ENCODE data around the gene MYL12A. TPM values are rescaled to one million over a fixed set of nuclear protein-coding genes. Genes with fewer than 3 reads are reported as not detected.

The MYL12A gene
- total and polyA plus RNA-seq, 2 of the 8 experiments (the other 6 are each of a cell fraction or from before 2014, with no cell fraction given): 188 to 247 TPM

- no peak overlapping the region for H4K5ac ChIP-seq (ENCODE audit: insufficient read length, low read depth, low read length)
- no peak overlapping the region for H4K91ac ChIP-seq (replicated peaks; ENCODE audit: insufficient read length, low read length)
- no peak overlapping the region for H2BK20ac ChIP-seq (ENCODE audit: low read length)
- H3K27me3 ChIP-seq (replicated peaks in 1 of 4; ENCODE audit: control insufficient read depth in 3 of 4, extremely low read depth in 1 of 4, insufficient read depth in 3 of 4, low read length in 3 of 4): no peaks in the 10 kb centered on the region
- no peak overlapping the region for H3K4ac ChIP-seq (replicated peaks; ENCODE audit: insufficient read length, low read depth, low read length)
- no peak overlapping the region for H3K4me2 ChIP-seq (ENCODE audit: insufficient read depth in 1 of 2, low read depth in 2 of 2, low read length in 2 of 2)
- no peak overlapping the region for H3K56ac ChIP-seq (replicated peaks; ENCODE audit: insufficient read length, low read depth, low read length)
- no peak overlapping the region for H3K18ac ChIP-seq (ENCODE audit: extremely low read depth, low read length)
- no peak overlapping the region for H2BK12ac ChIP-seq (ENCODE audit: low read depth, low read length)
- no peak for TF ChIP-seq JUN (IDR thresholded peaks at IDR 0.05; ENCODE audit: low read depth, low read length)
- no peak for TF ChIP-seq POU5F1 (IDR thresholded peaks at IDR 0.05; ENCODE audit: low read depth, low read length)
- TF ChIP-seq SAP30 (IDR thresholded peaks at IDR 0.05; ENCODE audit: insufficient read depth, insufficient replicate concordance, low read length): no peak
- no peak for TF ChIP-seq CTCF (IDR thresholded peaks at IDR 0.05; ENCODE audit: control extremely low read depth in 1 of 3, insufficient read depth in 1 of 3, low read depth in 1 of 3, low read length in 3 of 3)
- TF ChIP-seq CREB1 (IDR thresholded peaks at IDR 0.05): no peak
- TF ChIP-seq SP1 (IDR thresholded peaks at IDR 0.05; ENCODE audit: low read depth, low read length): no peak
- no peak for TF ChIP-seq EP300 (IDR thresholded peaks at IDR 0.05; ENCODE audit: borderline replicate concordance in 1 of 2, low read depth in 2 of 2, low read length in 2 of 2)
- TF ChIP-seq CBX5 (IDR thresholded peaks at IDR 0.05; ENCODE audit: low read depth, low read length): no peak
- no peak for TF ChIP-seq KDM1A (IDR thresholded peaks at IDR 0.05; ENCODE audit: borderline replicate concordance, low read length)
- TF ChIP-seq JUND (IDR thresholded peaks at IDR 0.05; ENCODE audit: low read length): no peak
- no peak overlapping the region for H3K14ac ChIP-seq (ENCODE audit: insufficient read length)
- H3K79me2 ChIP-seq (ENCODE audit: control insufficient read depth in 1 of 2, insufficient read depth in 2 of 2, low read length in 2 of 2): peaks cover 0 to 35% of the 10 kb centered on the region in 2 experiments; a peak in 3 of 4 replicates
- H2BK120ac ChIP-seq (replicated peaks; ENCODE audit: low read depth, low read length): no peak overlapping the region
- DNase-seq (ENCODE audit: low read depth in 1 of 2, low spot score in 2 of 2) (no peak), FAIRE-seq (no peak)
- H4K20me1 ChIP-seq (replicated peaks in 1 of 2; ENCODE audit: control insufficient read depth in 1 of 2, insufficient read depth in 2 of 2, low read length in 2 of 2): peaks cover 4% of the 10 kb centered on the region in 2 experiments
- H2AFZ ChIP-seq (ENCODE audit: low read length): no peak overlapping the region
- no peaks in the 10 kb centered on the region for H3K9me3 ChIP-seq (ENCODE audit: insufficient read depth in 2 of 2, low read depth in 1 of 2, low read length in 1 of 2)
- no peaks in the 10 kb centered on the region for H3K23me2 ChIP-seq (ENCODE audit: low read depth, low read length)
- no peak overlapping the region for H3K9ac ChIP-seq (replicated peaks in 1 of 4; ENCODE audit: extremely low read depth in 1 of 4, low read depth in 3 of 4, low read length in 3 of 4)
- 92% methylated on average over 4 of the region's 4 CpGs; no CpG with 5 or more reads in 1 of the 2 experiments for WGBS, 2 experiments (ENCODE audit: extremely low coverage in 1 of 2, insufficient coverage in 1 of 2, insufficient read length in 1 of 2, insufficient replicate concordance in 2 of 2, low coverage in 1 of 2, low lambda C conversion rate in 2 of 2, missing lambda C conversion rate in 1 of 2)
- no peak overlapping the region for H4K8ac ChIP-seq (ENCODE audit: extremely low read depth, insufficient read depth, low read length)
- no peak overlapping the region for H3K27ac ChIP-seq (ENCODE audit: low read depth, low read length)
- POLR2A ChIA-PET (ENCODE audit: partially characterized antibody): no interaction called here
- no peak overlapping the region for H3K23ac ChIP-seq (ENCODE audit: insufficient read length)
- peaks cover 12 to 61% (median 42%) of the 10 kb centered on the region in 4 experiments for H3K36me3 ChIP-seq (ENCODE audit: control insufficient read depth in 2 of 4, insufficient read depth in 4 of 4, low read length in 3 of 4)
- no peaks in the 10 kb centered on the region for H3K79me1 ChIP-seq (ENCODE audit: low read depth, low read length)
- CTCF ChIA-PET (ENCODE audit: partially characterized antibody): interaction anchor here (0.7 kb wide), 1 partner anchor 347 kb away, joined by 4 read pairs; no protein-coding TSS in a partner anchor
- H2AK5ac ChIP-seq (ENCODE audit: low read depth, low read length): no peak overlapping the region
- no peak overlapping the region for H2BK5ac ChIP-seq (ENCODE audit: low read depth, low read length)
- H3K4me1 ChIP-seq (replicated peaks in 1 of 4; ENCODE audit: control insufficient read depth in 3 of 4, insufficient read depth in 4 of 4, low read length in 3 of 4): peaks cover 0 to 3% (median 1%) of the 10 kb centered on the region in 4 experiments; a peak in 2 of 7 replicates
- H2BK15ac ChIP-seq (ENCODE audit: low read length): no peak overlapping the region
- no peak overlapping the region for H3K4me3 ChIP-seq (ENCODE audit: extremely low read depth in 1 of 4, insufficient read depth in 2 of 4, low read depth in 3 of 4, low read length in 4 of 4)
Measured at GRCh38 chr18:3254725-3255124, 7.1 kb downstream of the MYL12A start.
